ENCODE measurements around the gene NR4A2.
"Not testable (repeated sequence)": the region's sequence is repeated elsewhere in the genome, so short reads cannot be mapped to it uniquely, and the experiment has no call there.

Gene NR4A2

GRCh38 chr2:156294945-156295580 lies 37.5 kb downstream of the NR4A2 start:
- DNase-seq, result no peak
- in situ Hi-C loops (cut with HindIII; ENCODE audit: low pct_ligation_motif_present, low pct_unique_long_range_greater_than_20kb, low sequenced_read_pairs), result no loop called here

GRCh38 chr2:156293382-156293781 lies 39.1 kb downstream of the NR4A2 start:
- in situ Hi-C loops (cut with HindIII; ENCODE audit: low pct_ligation_motif_present, low pct_unique_long_range_greater_than_20kb, low sequenced_read_pairs); DNase-seq: not testable (repeated sequence)

GRCh38 chr2:156279446-156280150 lies 52.9 kb downstream of the NR4A2 start:
- in situ Hi-C loops (cut with HindIII; ENCODE audit: low pct_ligation_motif_present, low pct_unique_long_range_greater_than_20kb, low sequenced_read_pairs), result no loop called here
- no peak for DNase-seq

All from ACHN (cell line).